Suppressor macrophage (primary cell): ENCODE data around the gene SLC13A3.
"Not testable (repeated sequence)": the region's sequence is repeated elsewhere in the genome, so short reads cannot be mapped to it uniquely, and the experiment has no call there.

ENCODE experiments used
- DNase-seq, 4 experiments: peaks; one replicate each; pipeline ENCODE4 v3.0.0-alpha.2; 2020 to 2022

The SLC13A3 gene

GRCh38 chr20:46680684-46681031 lies 29.4 kb upstream of the SLC13A3 start:
- no peak for DNase-seq

- DNase-seq, result no peak
These were observed 27.3 kb upstream of the SLC13A3 start for GRCh38 chr20:46678516-46678915.

- DNase-seq, result no peak
These were observed 26.3 kb upstream of the SLC13A3 start for GRCh38 chr20:46677608-46678007.

GRCh38 chr20:46676649-46677316 lies 25.5 kb upstream of the SLC13A3 start:
- not testable (repeated sequence) for DNase-seq

- DNase-seq, result no peak
These were observed 23.2 kb upstream of the SLC13A3 start for GRCh38 chr20:46674253-46675083.

- no peak for DNase-seq
These were observed 22.4 kb upstream of the SLC13A3 start for GRCh38 chr20:46673394-46674252.

GRCh38 chr20:46672543-46673148 lies 21.4 kb upstream of the SLC13A3 start:
- DNase-seq, result no peak

GRCh38 chr20:46671866-46672542 lies 20.7 kb upstream of the SLC13A3 start:
- no peak for DNase-seq

- DNase-seq, result no peak
These were observed 19.6 kb upstream of the SLC13A3 start for GRCh38 chr20:46670585-46671584.

GRCh38 chr20:46670228-46670584 lies 18.9 kb upstream of the SLC13A3 start:
- DNase-seq, result no peak

- no peak for DNase-seq
These were observed 15.7 kb upstream of the SLC13A3 start for GRCh38 chr20:46666818-46667515.

GRCh38 chr20:46666306-46666705 lies 15.0 kb upstream of the SLC13A3 start:
- peak in 3 of 4 experiments; percentile 9 to 25 (median 10) for DNase-seq

- DNase-seq, result no peak
These were observed 14.3 kb upstream of the SLC13A3 start for GRCh38 chr20:46665602-46666001.

GRCh38 chr20:46663531-46663930 lies 12.3 kb upstream of the SLC13A3 start:
- DNase-seq, result no peak

GRCh38 chr20:46661659-46662058 lies 10.4 kb upstream of the SLC13A3 start:
- DNase-seq, result no peak

- no peak for DNase-seq
These were observed 9.2 kb upstream of the SLC13A3 start for GRCh38 chr20:46660487-46660886.

GRCh38 chr20:46657618-46658017 lies 6.4 kb upstream of the SLC13A3 start:
- no peak for DNase-seq

GRCh38 chr20:46657137-46657536 lies 5.9 kb upstream of the SLC13A3 start:
- DNase-seq, result no peak

- DNase-seq, result no peak
These were observed 1.4 kb upstream of the SLC13A3 start for GRCh38 chr20:46652699-46653098.

- no peak for DNase-seq
These were observed 626 bp downstream of the SLC13A3 start for GRCh38 chr20:46650575-46651090.
